HCT116 (cell line): ENCODE measurements around the gene HLCS. TPM values are rescaled to one million over a fixed set of nuclear protein-coding genes. Genes with fewer than 3 reads are reported as not detected.

ENCODE experiments used
- ATAC-seq: fragments of 200-7000 bp; cut with Tn5 transposase; 2 replicates; pipeline ENCODE4 v1.9.1; 2020; ENCODE audit warnings: mild to moderate bottlenecking, moderate library complexity
- BruUV-seq: library from RNA; stranded (reverse); fragments of 400-500 nt; replicated peaks from 2 replicates; lab custom pipeline; 2021; lab: Mats Ljungman, UMichigan
- CTCF ChIA-PET: fragments of 300-600 bp; sonication (Branson Sonifier 250); formaldehyde crosslinking; loops from one replicate; lab custom pipeline; 2021; ENCODE audit warnings: antibody characterized with exemption; lab: Charles Lee
- POLR2A ChIA-PET: fragments of 300-600, 350-600 bp; sonication (Branson Sonifier 250); formaldehyde crosslinking; loops from one replicate; lab custom pipeline; 2021; ENCODE audit warnings: antibody characterized with exemption; lab: Charles Lee
- RAD21 ChIA-PET, 2 experiments: fragments of 300-600 bp; sonication (Branson Sonifier 250); formaldehyde crosslinking; loops; one replicate each; lab custom pipeline; 2023; ENCODE audit warnings: low total read pairs in 2 of 2; ENCODE audit not compliant: uncharacterized antibody in 2 of 2, unreplicated experiment in 2 of 2, low non-redundant PET in 1 of 2; lab: Charles Lee
- DNase-seq: peaks from one replicate; pipeline ENCODE4 v3.0.0-alpha.2; 2010; ENCODE audit warnings: low read depth, low spot score
- H2AFZ ChIP-seq: fragments of 200-600 bp; shearing (Covaris generic), sonication (generic); 2 replicates; pipeline ENCODE4 v1.6.1; 2017; ENCODE audit warnings: low read depth, mixed run types, mixed read lengths, antibody characterized with exemption, low read length; ENCODE audit not compliant: poor library complexity, severe bottlenecking
- H3K27ac ChIP-seq: 2 replicates; pipeline ENCODE4 v1.5.1; 2012; ENCODE audit warnings: low read depth, low read length
- H3K27me3 ChIP-seq: fragments of 200-600 bp; sonication (generic); 2 replicates; pipeline ENCODE4 v1.6.1; 2016; ENCODE audit warnings: mixed run types, low read length, mixed read lengths; ENCODE audit not compliant: insufficient read depth
- H3K36me3 ChIP-seq, 2 experiments: fragments of 200-500 bp in 1 of 2; fragments of 200-600 bp in 1 of 2; sonication (Bioruptor generic) in 1 of 2; sonication (generic) in 1 of 2; 2 replicates each; pipeline versions ENCODE4 v1.5.1 to v1.6.1; 2014 to 2016; ENCODE audit warnings: low read length in 2 of 2, inconsistent platforms in 1 of 2, mixed read lengths in 1 of 2, mixed run types in 1 of 2; ENCODE audit not compliant: insufficient read depth in 2 of 2, control insufficient read depth in 1 of 2
- H3K4me1 ChIP-seq, 2 experiments: fragments of 200-600 bp in 1 of 2; sonication (generic) in 1 of 2; 2 replicates each; pipeline versions ENCODE4 v1.5.1 to v1.6.1; 2012 to 2017; ENCODE audit warnings: low read length in 2 of 2, inconsistent platforms in 1 of 2, mild to moderate bottlenecking in 1 of 2, mixed read lengths in 1 of 2, mixed run types in 1 of 2, moderate library complexity in 1 of 2; ENCODE audit not compliant: insufficient read depth in 2 of 2, control insufficient read depth in 1 of 2
- H3K4me2 ChIP-seq: fragments of 200-600 bp; sonication (generic); 2 replicates; pipeline ENCODE4 v1.6.1; 2017; ENCODE audit warnings: mixed run types, low read length, mixed read lengths
- H3K4me3 ChIP-seq, 2 experiments: fragments of 200-600 bp in 1 of 2; sonication (generic) in 1 of 2; replicated peaks in 1 of 2; 2 replicates each; pipeline ENCODE4 v1.5.1; 2011 to 2016; ENCODE audit warnings: low read length in 2 of 2, control low read depth in 1 of 2, low read depth in 1 of 2, mild to moderate bottlenecking in 1 of 2, mixed read lengths in 1 of 2, mixed run types in 1 of 2
- H3K79me2 ChIP-seq: fragments of 200-600 bp; sonication (generic); 2 replicates; pipeline ENCODE4 v1.6.1; 2017; ENCODE audit warnings: mild to moderate bottlenecking, mixed run types, low read length, moderate library complexity, mixed read lengths; ENCODE audit not compliant: insufficient read depth
- H3K9ac ChIP-seq: fragments of 200-600 bp; sonication (generic); 2 replicates; pipeline ENCODE4 v1.6.1; 2016; ENCODE audit warnings: low read length, mixed read lengths
- H3K9me2 ChIP-seq: fragments of 200-600 bp; sonication (generic), shearing (Covaris generic); 2 replicates; pipeline ENCODE4 v1.6.1; 2017; ENCODE audit warnings: mixed run types, mild to moderate bottlenecking, moderate library complexity; ENCODE audit not compliant: insufficient read depth
- H3K9me3 ChIP-seq, 2 experiments: fragments of 200-500 bp in 1 of 2; fragments of 200-600 bp in 1 of 2; sonication (Bioruptor generic) in 1 of 2; sonication (generic) in 1 of 2; 2 replicates each; pipeline ENCODE4 v1.6.1; 2014 to 2017; ENCODE audit warnings: low read length in 2 of 2, mixed read lengths in 2 of 2, inconsistent platforms in 1 of 2, low read depth in 1 of 2, mild to moderate bottlenecking in 1 of 2, mixed run types in 1 of 2, moderate library complexity in 1 of 2; ENCODE audit not compliant: control insufficient read depth in 1 of 2, insufficient read depth in 1 of 2
- H4K20me1 ChIP-seq: fragments of 200-600 bp; sonication (generic), shearing (Covaris generic); 2 replicates; pipeline ENCODE4 v1.6.1; 2017; ENCODE audit warnings: mixed run types, mild to moderate bottlenecking, moderate library complexity; ENCODE audit not compliant: insufficient read depth
- CBX3 ChIP-seq: IDR thresholded peaks from 2 replicates; pipeline ENCODE4 v1.6.1; 2012; ENCODE audit warnings: low read depth
- EGR1 ChIP-seq: IDR thresholded peaks from 2 replicates; pipeline ENCODE4 v1.6.1; 2012; ENCODE audit warnings: low read depth
- ELF1 ChIP-seq: IDR thresholded peaks from 2 replicates; pipeline ENCODE4 v1.6.1; 2012; ENCODE audit warnings: low read depth, borderline replicate concordance
- EZH2phosphoT487 ChIP-seq: fragments of 200-600 bp; IDR thresholded peaks from 2 replicates; pipeline ENCODE4 v1.6.1; 2018; ENCODE audit warnings: antibody characterized with exemption, borderline replicate concordance
- FOSL1 ChIP-seq: IDR thresholded peaks from 2 replicates; pipeline ENCODE4 v1.6.1; 2012; ENCODE audit warnings: low read depth
- POLR2A ChIP-seq: IDR thresholded peaks from 2 replicates; pipeline ENCODE4 v1.7.0; 2011; ENCODE audit warnings: borderline replicate concordance; ENCODE audit not compliant: insufficient read depth, insufficient read length; ENCODE audit errors: extremely low read depth
- POLR2AphosphoS5 ChIP-seq: IDR thresholded peaks from 2 replicates; pipeline ENCODE4 v1.6.1; 2011; ENCODE audit warnings: mild to moderate bottlenecking, low read depth, low read length, moderate library complexity
- RAD21 ChIP-seq: IDR thresholded peaks from 2 replicates; pipeline ENCODE4 v1.6.1; 2012; ENCODE audit warnings: low read depth, mild to moderate bottlenecking
- SP1 ChIP-seq: IDR thresholded peaks from 2 replicates; pipeline ENCODE4 v1.6.1; 2012; ENCODE audit warnings: low read depth
- TCF7L2 ChIP-seq: IDR thresholded peaks from 2 replicates; pipeline ENCODE4 v1.7.0; 2011; ENCODE audit warnings: borderline replicate concordance, inconsistent platforms; ENCODE audit not compliant: insufficient read depth, insufficient read length; ENCODE audit errors: extremely low read depth
- ZFX ChIP-seq: fragments of 450-650 bp; IDR thresholded peaks from 2 replicates; pipeline ENCODE4 v1.6.1; 2017
- ZNF274 ChIP-seq: fragments of 200-500 bp; sonication (Bioruptor generic); IDR thresholded peaks from 2 replicates; pipeline ENCODE4 v1.6.1; 2014; ENCODE audit warnings: mild to moderate bottlenecking, low read depth, low read length, inconsistent platforms
- intact Hi-C: fragments of 100-400 bp; cut with micrococcal nuclease; formaldehyde crosslinking; loops from 2 replicates; pipeline ENCODE4 v1.10.0; 2022
- total RNA-seq: library from RNA; stranded (reverse); gene quantifications from one replicate; pipeline ENCODE4 v1.2.1, GENCODE V29; 2021; ENCODE audit not compliant: unreplicated experiment
- TF ChIP-seq, protein P1 (sequence below): IDR thresholded peaks from 2 replicates; pipeline ENCODE4 v1.6.1; 2011; ENCODE audit warnings: mild to moderate bottlenecking, low read length, moderate library complexity; ENCODE audit not compliant: insufficient replicate concordance; ENCODE audit errors: extremely low read depth
- TF ChIP-seq, protein P2 (sequence below): IDR thresholded peaks from 2 replicates; pipeline ENCODE4 v1.6.1; 2012
- TF ChIP-seq, protein P3 (sequence below), 3 experiments: fragments of 200-600 bp in 1 of 3; sonication (generic) in 1 of 3; IDR thresholded peaks in 2 of 3; conservative IDR thresholded peaks in 1 of 3; 2 replicates each; pipeline ENCODE4 v1.5.1; 2012 to 2017; ENCODE audit warnings: low read depth in 2 of 3, low read length in 2 of 3, antibody characterized with exemption in 1 of 3, borderline replicate concordance in 1 of 3, control low read depth in 1 of 3, mild to moderate bottlenecking in 1 of 3, mixed read lengths in 1 of 3, mixed run types in 1 of 3, moderate library complexity in 1 of 3; ENCODE audit not compliant: insufficient read depth in 1 of 3
- TF ChIP-seq, protein P4 (sequence below): IDR thresholded peaks from 2 replicates; pipeline ENCODE4 v1.6.1; 2012; ENCODE audit warnings: low read depth

Gene HLCS
- total RNA-seq, 1 experiment from 2014 or later = 18.5 TPM

DNA sequence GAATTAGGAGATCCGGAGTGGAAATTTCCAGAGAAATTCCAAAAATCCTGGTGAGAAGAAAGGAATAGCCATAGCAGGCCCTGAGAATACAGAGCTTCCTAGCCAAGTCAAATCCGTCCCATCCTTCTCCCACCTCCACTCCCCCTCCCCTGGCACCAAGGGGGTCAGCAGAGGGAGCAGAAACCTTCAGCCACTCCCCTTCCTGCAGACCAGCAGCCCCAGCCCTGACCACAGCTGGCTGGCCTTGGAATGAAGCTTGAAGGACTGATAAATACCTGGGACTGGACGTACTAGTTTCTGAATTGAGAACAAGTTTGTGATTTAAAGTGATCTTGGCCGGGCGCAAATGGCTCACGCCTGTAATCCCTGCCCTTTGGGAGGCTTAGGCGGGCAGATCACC is 26.2 kb upstream of the HLCS start:
- no peak overlapping the region for H2AFZ ChIP-seq
- POLR2A ChIA-PET = interaction anchor here (2.0 kb wide), 1 partner anchor 16 kb away, joined by 7 read pairs; no protein-coding TSS in a partner anchor
- H3K79me2 ChIP-seq = no peaks in the 10 kb centered on the region
- no peaks in the 10 kb centered on the region for H3K9me3 ChIP-seq
- no peak overlapping the region for H3K4me2 ChIP-seq
- RAD21 ChIA-PET = no interaction called here
- H3K4me3 ChIP-seq = no peak overlapping the region
- peaks cover 11 to 25% of the 10 kb centered on the region in 2 experiments for H3K4me1 ChIP-seq
- ATAC-seq = no peak
- H3K9me2 ChIP-seq = no peaks in the 10 kb centered on the region
- BruUV-seq = no TSS peak
- intact Hi-C loops = no loop called here
- no peak overlapping the region for H3K9ac ChIP-seq
- H3K36me3 ChIP-seq = no peaks in the 10 kb centered on the region
- CTCF ChIA-PET = interaction anchor here (0.5 to 2.7 kb wide), 2 partner anchors 15 to 1974 kb away, joined by 3 to 12 read pairs; no protein-coding TSS in a partner anchor
- H3K27me3 ChIP-seq = no peaks in the 10 kb centered on the region
- no peak overlapping the region for H3K27ac ChIP-seq
- no peaks in the 10 kb centered on the region for H4K20me1 ChIP-seq
- TF ChIP-seq EZH2phosphoT487 = no peak
- TF ChIP-seq, protein P1, sequence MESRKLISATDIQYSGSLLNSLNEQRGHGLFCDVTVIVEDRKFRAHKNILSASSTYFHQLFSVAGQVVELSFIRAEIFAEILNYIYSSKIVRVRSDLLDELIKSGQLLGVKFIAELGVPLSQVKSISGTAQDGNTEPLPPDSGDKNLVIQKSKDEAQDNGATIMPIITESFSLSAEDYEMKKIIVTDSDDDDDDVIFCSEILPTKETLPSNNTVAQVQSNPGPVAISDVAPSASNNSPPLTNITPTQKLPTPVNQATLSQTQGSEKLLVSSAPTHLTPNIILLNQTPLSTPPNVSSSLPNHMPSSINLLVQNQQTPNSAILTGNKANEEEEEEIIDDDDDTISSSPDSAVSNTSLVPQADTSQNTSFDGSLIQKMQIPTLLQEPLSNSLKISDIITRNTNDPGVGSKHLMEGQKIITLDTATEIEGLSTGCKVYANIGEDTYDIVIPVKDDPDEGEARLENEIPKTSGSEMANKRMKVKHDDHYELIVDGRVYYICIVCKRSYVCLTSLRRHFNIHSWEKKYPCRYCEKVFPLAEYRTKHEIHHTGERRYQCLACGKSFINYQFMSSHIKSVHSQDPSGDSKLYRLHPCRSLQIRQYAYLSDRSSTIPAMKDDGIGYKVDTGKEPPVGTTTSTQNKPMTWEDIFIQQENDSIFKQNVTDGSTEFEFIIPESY = no peak
- TF ChIP-seq POLR2AphosphoS5 = no peak
- TF ChIP-seq EGR1 = no peak
- no peak for TF ChIP-seq RAD21
- TF ChIP-seq ELF1 = no peak
- no peak for TF ChIP-seq POLR2A
- no peak for TF ChIP-seq ZNF274
- TF ChIP-seq, protein P2, sequence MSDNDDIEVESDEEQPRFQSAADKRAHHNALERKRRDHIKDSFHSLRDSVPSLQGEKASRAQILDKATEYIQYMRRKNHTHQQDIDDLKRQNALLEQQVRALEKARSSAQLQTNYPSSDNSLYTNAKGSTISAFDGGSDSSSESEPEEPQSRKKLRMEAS = no peak
- TF ChIP-seq SP1 = no peak
- no peak for TF ChIP-seq CBX3
- TF ChIP-seq, protein P3, sequence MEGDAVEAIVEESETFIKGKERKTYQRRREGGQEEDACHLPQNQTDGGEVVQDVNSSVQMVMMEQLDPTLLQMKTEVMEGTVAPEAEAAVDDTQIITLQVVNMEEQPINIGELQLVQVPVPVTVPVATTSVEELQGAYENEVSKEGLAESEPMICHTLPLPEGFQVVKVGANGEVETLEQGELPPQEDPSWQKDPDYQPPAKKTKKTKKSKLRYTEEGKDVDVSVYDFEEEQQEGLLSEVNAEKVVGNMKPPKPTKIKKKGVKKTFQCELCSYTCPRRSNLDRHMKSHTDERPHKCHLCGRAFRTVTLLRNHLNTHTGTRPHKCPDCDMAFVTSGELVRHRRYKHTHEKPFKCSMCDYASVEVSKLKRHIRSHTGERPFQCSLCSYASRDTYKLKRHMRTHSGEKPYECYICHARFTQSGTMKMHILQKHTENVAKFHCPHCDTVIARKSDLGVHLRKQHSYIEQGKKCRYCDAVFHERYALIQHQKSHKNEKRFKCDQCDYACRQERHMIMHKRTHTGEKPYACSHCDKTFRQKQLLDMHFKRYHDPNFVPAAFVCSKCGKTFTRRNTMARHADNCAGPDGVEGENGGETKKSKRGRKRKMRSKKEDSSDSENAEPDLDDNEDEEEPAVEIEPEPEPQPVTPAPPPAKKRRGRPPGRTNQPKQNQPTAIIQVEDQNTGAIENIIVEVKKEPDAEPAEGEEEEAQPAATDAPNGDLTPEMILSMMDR (IDR thresholded peaks at IDR 0.05 in 2 of 3, conservative IDR thresholded peaks at IDR 0.05 in 1 of 3; ENCODE audit: borderline replicate concordance in 1 of 3, insufficient read depth in 1 of 3, low read depth in 2 of 3, low read length in 2 of 3) = no peak
- no peak for TF ChIP-seq FOSL1
- TF ChIP-seq ZFX = no peak
- TF ChIP-seq, protein P4, sequence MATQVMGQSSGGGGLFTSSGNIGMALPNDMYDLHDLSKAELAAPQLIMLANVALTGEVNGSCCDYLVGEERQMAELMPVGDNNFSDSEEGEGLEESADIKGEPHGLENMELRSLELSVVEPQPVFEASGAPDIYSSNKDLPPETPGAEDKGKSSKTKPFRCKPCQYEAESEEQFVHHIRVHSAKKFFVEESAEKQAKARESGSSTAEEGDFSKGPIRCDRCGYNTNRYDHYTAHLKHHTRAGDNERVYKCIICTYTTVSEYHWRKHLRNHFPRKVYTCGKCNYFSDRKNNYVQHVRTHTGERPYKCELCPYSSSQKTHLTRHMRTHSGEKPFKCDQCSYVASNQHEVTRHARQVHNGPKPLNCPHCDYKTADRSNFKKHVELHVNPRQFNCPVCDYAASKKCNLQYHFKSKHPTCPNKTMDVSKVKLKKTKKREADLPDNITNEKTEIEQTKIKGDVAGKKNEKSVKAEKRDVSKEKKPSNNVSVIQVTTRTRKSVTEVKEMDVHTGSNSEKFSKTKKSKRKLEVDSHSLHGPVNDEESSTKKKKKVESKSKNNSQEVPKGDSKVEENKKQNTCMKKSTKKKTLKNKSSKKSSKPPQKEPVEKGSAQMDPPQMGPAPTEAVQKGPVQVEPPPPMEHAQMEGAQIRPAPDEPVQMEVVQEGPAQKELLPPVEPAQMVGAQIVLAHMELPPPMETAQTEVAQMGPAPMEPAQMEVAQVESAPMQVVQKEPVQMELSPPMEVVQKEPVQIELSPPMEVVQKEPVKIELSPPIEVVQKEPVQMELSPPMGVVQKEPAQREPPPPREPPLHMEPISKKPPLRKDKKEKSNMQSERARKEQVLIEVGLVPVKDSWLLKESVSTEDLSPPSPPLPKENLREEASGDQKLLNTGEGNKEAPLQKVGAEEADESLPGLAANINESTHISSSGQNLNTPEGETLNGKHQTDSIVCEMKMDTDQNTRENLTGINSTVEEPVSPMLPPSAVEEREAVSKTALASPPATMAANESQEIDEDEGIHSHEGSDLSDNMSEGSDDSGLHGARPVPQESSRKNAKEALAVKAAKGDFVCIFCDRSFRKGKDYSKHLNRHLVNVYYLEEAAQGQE = no peak
- no peak for TF ChIP-seq TCF7L2
- DNase-seq = no peak
